ENCODE measurements around the gene SAE1. TPM values are rescaled to one million over a fixed set of nuclear protein-coding genes. Genes with fewer than 3 reads are reported as not detected.

SAE1 gene
- total and polyA plus RNA-seq, 2 experiments from 2014 or later = 143 to 177 TPM

DNA sequence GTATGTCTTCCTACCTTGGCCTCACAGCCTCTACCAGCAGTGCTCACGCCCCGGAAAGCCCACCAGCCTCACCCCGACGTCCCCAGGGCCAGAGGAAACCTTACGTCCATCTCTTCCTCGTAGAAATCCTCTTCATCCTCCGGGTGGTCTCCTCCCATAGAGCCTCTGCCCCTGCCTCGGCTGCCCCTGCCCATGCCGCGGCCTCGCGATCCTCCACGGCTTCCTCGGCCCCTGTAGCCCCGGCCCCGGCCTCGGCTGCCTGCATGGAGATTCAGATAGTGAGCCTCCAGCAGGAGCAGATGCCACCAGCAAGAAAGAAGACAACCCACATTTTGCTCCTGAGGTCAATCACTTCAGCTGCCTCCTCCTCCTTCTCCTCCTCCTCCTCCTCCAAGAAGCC is 44.4 kb upstream of the SAE1 start:
- Histone ChIP-seq H3K27ac (no peak overlapping the region), H2AFZ (no peak overlapping the region), H3K27me3 (replicated peaks; ENCODE audit: insufficient read depth) (no peaks in the 10 kb centered on the region), H3K79me2 (ENCODE audit: insufficient read depth) (0 out of 2 replicates have a peak, but pooled peaks cover 2% of the 10 kb centered on the region), H3K36me3 (ENCODE audit: low read depth) (peaks cover 33% of the 10 kb centered on the region), H3K4me3 (no peak overlapping the region), H3F3A (ENCODE audit: insufficient read depth) (peaks cover 15% of the 10 kb centered on the region; the same call in 1 of the 2 replicates), H3K4me2 (ENCODE audit: unreplicated experiment) (no peak overlapping the region), H4K20me1 (ENCODE audit: insufficient read depth) (no peaks in the 10 kb centered on the region), H3K9me3 (ENCODE audit: low read depth) (no peaks in the 10 kb centered on the region), H3K9me2 (ENCODE audit: insufficient read depth) (no peaks in the 10 kb centered on the region), H3K4me1 (ENCODE audit: insufficient read depth) (no peaks in the 10 kb centered on the region), H3K9ac (no peak overlapping the region)
- 91 to 93% methylated on average over 17 of the region's 17 CpGs for WGBS, 2 experiments (ENCODE audit: low coverage in 1 of 2, low lambda C conversion rate in 2 of 2, missing lambda C conversion rate in 2 of 2)
- in situ Hi-C loops (cut with MboI) = no loop called here
- no peak for DNase-seq
- TF ChIP-seq EZH2 (IDR thresholded peaks at IDR 0.05; ENCODE audit: insufficient read depth, poor library complexity, severe bottlenecking) (no peak), EZH2phosphoT487 (IDR thresholded peaks at IDR 0.05; ENCODE audit: insufficient read depth, low read depth) (no peak)

DNA sequence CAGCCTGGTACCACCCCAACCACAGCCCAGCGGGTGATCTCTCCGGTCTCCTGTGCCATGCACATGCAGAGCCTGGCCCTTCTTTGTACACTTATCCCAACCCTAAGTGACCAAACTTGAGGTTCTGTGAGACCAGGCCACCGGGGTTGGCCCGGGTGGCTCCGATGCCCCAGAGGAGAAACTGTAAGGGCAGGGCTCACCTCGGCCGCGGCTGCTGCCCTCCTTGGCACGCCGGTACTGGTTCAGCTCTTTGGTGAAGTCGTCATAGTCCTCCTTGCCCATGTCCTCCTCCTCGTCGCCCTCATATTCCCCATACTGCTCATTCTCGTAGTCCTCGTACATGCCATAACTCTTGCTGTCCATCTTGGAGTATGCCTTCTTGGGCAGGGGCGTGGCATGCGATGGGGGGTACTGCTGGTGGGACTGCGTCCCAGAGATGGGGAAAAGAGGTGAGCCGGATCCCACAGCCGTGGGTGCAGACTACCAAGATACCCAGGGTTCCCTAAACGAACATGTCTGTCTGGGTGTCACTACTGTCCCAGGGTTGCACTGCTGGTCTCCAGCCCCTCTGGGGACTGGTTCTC is 40.8 kb upstream of the SAE1 start:
- no peak overlapping the region for H3K4me2 ChIP-seq (ENCODE audit: unreplicated experiment)
- H3K36me3 ChIP-seq (ENCODE audit: low read depth) = peaks cover 25% of the 10 kb centered on the region
- no peak overlapping the region for H3K4me3 ChIP-seq
- WGBS, 2 experiments (ENCODE audit: low coverage in 1 of 2, low lambda C conversion rate in 2 of 2, missing lambda C conversion rate in 2 of 2) = 94 to 95% methylated on average over 21 of the region's 21 CpGs
- TF ChIP-seq EZH2 (IDR thresholded peaks at IDR 0.05; ENCODE audit: insufficient read depth, poor library complexity, severe bottlenecking) = no peak
- no peak for TF ChIP-seq EZH2phosphoT487 (IDR thresholded peaks at IDR 0.05; ENCODE audit: insufficient read depth, low read depth)
- no peaks in the 10 kb centered on the region for H3K27me3 ChIP-seq (replicated peaks; ENCODE audit: insufficient read depth)
- no peak overlapping the region for H3K27ac ChIP-seq
- no peaks in the 10 kb centered on the region for H3K9me2 ChIP-seq (ENCODE audit: insufficient read depth)
- DNase-seq = no peak
- no peaks in the 10 kb centered on the region for H3K4me1 ChIP-seq (ENCODE audit: insufficient read depth)
- peaks cover 35% of the 10 kb centered on the region for H3K79me2 ChIP-seq (ENCODE audit: insufficient read depth)
- no peaks in the 10 kb centered on the region for H3K9me3 ChIP-seq (ENCODE audit: low read depth)
- no peaks in the 10 kb centered on the region for H4K20me1 ChIP-seq (ENCODE audit: insufficient read depth)
- no peak overlapping the region for H2AFZ ChIP-seq
- no peaks in the 10 kb centered on the region for H3F3A ChIP-seq (ENCODE audit: insufficient read depth)
- in situ Hi-C loops (cut with MboI) = no loop called here
- no peak overlapping the region for H3K9ac ChIP-seq

DNA sequence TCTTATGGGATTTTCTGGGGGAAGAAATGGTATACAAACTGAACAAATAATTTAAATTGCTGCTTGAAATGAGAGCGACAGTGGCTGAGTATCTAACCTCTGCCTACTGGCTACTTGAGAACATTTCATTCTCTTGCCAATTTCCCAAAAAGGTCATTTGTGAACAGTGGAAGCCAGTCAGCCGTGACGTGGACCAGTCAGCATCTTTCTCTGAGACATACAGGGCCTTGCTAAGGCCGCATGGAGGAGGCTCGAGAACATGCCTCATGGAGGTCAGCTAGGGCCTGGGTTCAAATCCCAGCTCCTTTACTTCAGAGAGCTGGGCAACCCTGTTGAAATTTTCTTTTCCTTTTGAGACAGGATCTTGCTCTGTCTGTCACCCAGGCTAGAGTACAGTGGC is 37.4 kb upstream of the SAE1 start:
- 91 to 93% methylated on average over 5 of the region's 5 CpGs for WGBS, 2 experiments (ENCODE audit: low coverage in 1 of 2, low lambda C conversion rate in 2 of 2, missing lambda C conversion rate in 2 of 2)

DNA sequence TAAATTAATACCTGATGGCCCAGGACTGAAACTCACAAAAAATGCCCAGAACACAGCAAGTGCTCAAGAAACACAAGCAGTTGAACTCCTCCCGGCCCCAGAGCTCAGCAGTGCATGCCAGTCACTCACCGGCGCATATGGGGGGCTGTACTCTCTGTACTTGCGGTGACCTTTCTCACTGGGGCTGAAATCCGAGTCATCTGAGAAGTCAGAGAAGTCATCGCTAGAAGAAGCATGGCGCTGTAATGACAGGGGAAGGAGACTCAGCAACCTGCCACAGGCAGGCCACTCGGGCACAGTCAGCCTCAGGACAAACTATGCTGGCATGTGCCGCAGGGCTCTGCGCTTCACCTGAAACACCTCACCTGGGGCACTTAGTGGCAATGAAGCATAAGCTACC is 36.8 kb upstream of the SAE1 start:
- Histone ChIP-seq H3K9me3 (ENCODE audit: low read depth) (no peaks in the 10 kb centered on the region), H3K4me3 (no peak overlapping the region), H3K4me1 (ENCODE audit: insufficient read depth) (peaks cover 10% of the 10 kb centered on the region; the same call in 1 of the 2 replicates), H3K4me2 (ENCODE audit: unreplicated experiment) (no peak overlapping the region), H3K36me3 (ENCODE audit: low read depth) (peaks cover 12% of the 10 kb centered on the region), H3K79me2 (ENCODE audit: insufficient read depth) (peaks cover 75% of the 10 kb centered on the region), H4K20me1 (ENCODE audit: insufficient read depth) (no peaks in the 10 kb centered on the region), H3F3A (ENCODE audit: insufficient read depth) (no peaks in the 10 kb centered on the region), H3K27ac (no peak overlapping the region), H3K9ac (no peak overlapping the region), H3K27me3 (replicated peaks; ENCODE audit: insufficient read depth) (no peaks in the 10 kb centered on the region), H3K9me2 (ENCODE audit: insufficient read depth) (no peaks in the 10 kb centered on the region), H2AFZ (no peak overlapping the region)
- in situ Hi-C loops (cut with MboI) = no loop called here
- peak; percentile 6 for DNase-seq
- no peak for TF ChIP-seq EZH2phosphoT487 (IDR thresholded peaks at IDR 0.05; ENCODE audit: insufficient read depth, low read depth)
- no peak for TF ChIP-seq EZH2 (IDR thresholded peaks at IDR 0.05; ENCODE audit: insufficient read depth, poor library complexity, severe bottlenecking)
- 79 to 86% methylated on average over 10 of the region's 10 CpGs for WGBS, 2 experiments (ENCODE audit: low coverage in 1 of 2, low lambda C conversion rate in 2 of 2, missing lambda C conversion rate in 2 of 2)

More for the DNA sequence above, 37.4 kb upstream of the SAE1 start:
- Histone ChIP-seq H3F3A (ENCODE audit: insufficient read depth) (no peaks in the 10 kb centered on the region), H3K79me2 (ENCODE audit: insufficient read depth) (peaks cover 69% of the 10 kb centered on the region), H3K9ac (no peak overlapping the region), H2AFZ (no peak overlapping the region), H3K4me3 (no peak overlapping the region), H3K27ac (no peak overlapping the region), H3K9me2 (ENCODE audit: insufficient read depth) (no peaks in the 10 kb centered on the region), H4K20me1 (ENCODE audit: insufficient read depth) (no peaks in the 10 kb centered on the region), H3K36me3 (ENCODE audit: low read depth) (peaks cover 18% of the 10 kb centered on the region), H3K4me1 (ENCODE audit: insufficient read depth) (peaks cover 6% of the 10 kb centered on the region; the same call in 1 of the 2 replicates), H3K27me3 (replicated peaks; ENCODE audit: insufficient read depth) (no peaks in the 10 kb centered on the region), H3K9me3 (ENCODE audit: low read depth) (no peaks in the 10 kb centered on the region), H3K4me2 (ENCODE audit: unreplicated experiment) (no peak overlapping the region)
- in situ Hi-C loops (cut with MboI) = no loop called here
- TF ChIP-seq EZH2phosphoT487 (IDR thresholded peaks at IDR 0.05; ENCODE audit: insufficient read depth, low read depth) (no peak), EZH2 (IDR thresholded peaks at IDR 0.05; ENCODE audit: insufficient read depth, poor library complexity, severe bottlenecking) (no peak)
- no peak for DNase-seq
